HepG2 (cell line): ENCODE measurements around the gene CD7. TPM values are rescaled to one million over a fixed set of nuclear protein-coding genes. Genes with fewer than 3 reads are reported as not detected.

Experiments
- BRCA1 ChIP-seq: sonication (generic); formaldehyde crosslinking; IDR thresholded peaks from 2 replicates; pipeline ENCODE4 v1.4.0; 2020; ENCODE audit warnings: missing genetic modification reagents
- CREB1 ChIP-seq, 2 experiments: fragments of 450-650 bp in 1 of 2; IDR thresholded peaks; 2 replicates each; pipeline ENCODE4 v1.6.1; 2016 to 2017; ENCODE audit warnings: control low read depth in 1 of 2, mild to moderate bottlenecking in 1 of 2, missing compliant biosample characterization in 1 of 2, missing genetic modification characterization in 1 of 2
- CREM ChIP-seq, 2 experiments: sonication (generic) in 1 of 2; formaldehyde crosslinking in 1 of 2; IDR thresholded peaks; 2 replicates each; pipeline versions ENCODE4 v1.4.0 to v1.6.1; 2016 to 2020; ENCODE audit warnings: antibody characterized with exemption in 1 of 2, mild to moderate bottlenecking in 1 of 2, missing genetic modification reagents in 1 of 2
- ETV5 ChIP-seq: IDR thresholded peaks from 2 replicates; pipeline ENCODE4 v1.6.1; 2018; ENCODE audit warnings: missing biosample characterization, missing genetic modification reagents, inconsistent platforms, borderline replicate concordance
- GATAD2A ChIP-seq: IDR thresholded peaks from 2 replicates; pipeline ENCODE4 v1.6.1; 2016
- MBD4 ChIP-seq: IDR thresholded peaks from 2 replicates; pipeline ENCODE4 v1.6.1; 2012; ENCODE audit warnings: low read length, inconsistent platforms, borderline replicate concordance
- MTF2 ChIP-seq: sonication (generic); formaldehyde crosslinking; IDR thresholded peaks from 2 replicates; pipeline ENCODE4 v1.5.0; 2020; ENCODE audit warnings: missing genetic modification reagents, borderline replicate concordance
- NPAS2 ChIP-seq: sonication (generic); formaldehyde crosslinking; IDR thresholded peaks from 2 replicates; pipeline ENCODE4 v1.8.0; 2022; ENCODE audit warnings: mild to moderate bottlenecking, missing genetic modification reagents, borderline replicate concordance
- RBM22 ChIP-seq: fragments of 200-400 bp; formaldehyde crosslinking; optimal IDR thresholded peaks from 2 replicates; pipeline ENCODE3; 2017; ENCODE audit warnings: mild to moderate bottlenecking, low read length, moderate library complexity
- RBM39 ChIP-seq: fragments of 200-400 bp; formaldehyde crosslinking; IDR thresholded peaks from one replicate; pipeline ENCODE4 v1.6.1; 2018; ENCODE audit warnings: antibody characterized with exemption, mild to moderate bottlenecking, low read depth, low read length; ENCODE audit not compliant: poor library complexity, severe bottlenecking
- TSC22D2 ChIP-seq: sonication (generic); formaldehyde crosslinking; IDR thresholded peaks from 2 replicates; pipeline ENCODE4 v1.5.1; 2020; ENCODE audit warnings: missing genetic modification reagents, mild to moderate bottlenecking, borderline replicate concordance
- ZBTB7B ChIP-seq: sonication (generic); formaldehyde crosslinking; IDR thresholded peaks from 2 replicates; pipeline ENCODE4 v1.4.0; 2020; ENCODE audit warnings: missing genetic modification reagents
- ZC3H4 ChIP-seq: sonication (generic); formaldehyde crosslinking; IDR thresholded peaks from 2 replicates; pipeline ENCODE4 v1.4.0; 2020; ENCODE audit warnings: missing genetic modification reagents, borderline replicate concordance
- ZNF3 ChIP-seq: IDR thresholded peaks from 2 replicates; pipeline ENCODE4 v1.7.0; 2017; ENCODE audit warnings: inconsistent platforms
- ZNF350 ChIP-seq: sonication (generic); formaldehyde crosslinking; IDR thresholded peaks from 2 replicates; pipeline ENCODE4 v1.4.0; 2020; ENCODE audit warnings: mild to moderate bottlenecking, low read depth, missing genetic modification reagents, borderline replicate concordance
- ZNF670 ChIP-seq: sonication (generic); formaldehyde crosslinking; IDR thresholded peaks from 2 replicates; pipeline ENCODE4 v1.8.0; 2022; ENCODE audit warnings: mild to moderate bottlenecking, missing genetic modification reagents, borderline replicate concordance
- ZNF879 ChIP-seq: sonication (generic); formaldehyde crosslinking; IDR thresholded peaks from 2 replicates; pipeline ENCODE4 v1.8.1; 2023; ENCODE audit warnings: missing genetic modification reagents
- polyA plus RNA-seq, 8 experiments: library from polyadenylated mRNA; depleted of rRNA in 3 of 8; stranded (reverse) in 7 of 8; unstranded in 1 of 8; fragments of >200 nt; fragmentation: Illumina TruSeq in 4 of 8; extraction: Trizol in 4 of 8; gene quantifications; 2 replicates each; pipeline versions ENCODE4 v1.2.1 to v1.2.3, GENCODE V29; 2011 to 2016; ENCODE audit warnings: low read depth in 4 of 8, missing spikeins in 1 of 8, mixed read lengths in 1 of 8; ENCODE audit not compliant: insufficient read depth in 1 of 8
- total RNA-seq, 5 experiments: library from RNA; depleted of rRNA; stranded (reverse); fragments of >200 nt; fragmentation: Illumina TruSeq; extraction: Trizol; gene quantifications; 2 replicates each; pipeline ENCODE4 v1.2.3, GENCODE V29; 2016; ENCODE audit warnings: low read depth in 1 of 5
- TF ChIP-seq, protein P1 (sequence below): sonication (generic); formaldehyde crosslinking; IDR thresholded peaks from 2 replicates; pipeline ENCODE4 v1.4.0; 2020; ENCODE audit warnings: missing genetic modification reagents
- TF ChIP-seq, protein P2 (sequence below): sonication (generic); formaldehyde crosslinking; IDR thresholded peaks from 2 replicates; pipeline ENCODE4 v1.4.0; 2020; ENCODE audit warnings: missing genetic modification reagents, low read depth, mild to moderate bottlenecking, borderline replicate concordance
- TF ChIP-seq, protein P3 (sequence below): sonication (generic); formaldehyde crosslinking; IDR thresholded peaks from 2 replicates; pipeline ENCODE4 v1.4.0; 2020; ENCODE audit warnings: missing genetic modification reagents
- TF ChIP-seq, protein P4 (sequence below): sonication (generic); formaldehyde crosslinking; IDR thresholded peaks from 2 replicates; pipeline ENCODE4 v1.4.0; 2020; ENCODE audit warnings: missing genetic modification reagents

CD7 gene
- total and polyA plus RNA-seq, 2 of the 13 experiments (the other 11 are each of a cell fraction or from before 2014, with no cell fraction given): 67.6 to 76.4 TPM

DNA sequence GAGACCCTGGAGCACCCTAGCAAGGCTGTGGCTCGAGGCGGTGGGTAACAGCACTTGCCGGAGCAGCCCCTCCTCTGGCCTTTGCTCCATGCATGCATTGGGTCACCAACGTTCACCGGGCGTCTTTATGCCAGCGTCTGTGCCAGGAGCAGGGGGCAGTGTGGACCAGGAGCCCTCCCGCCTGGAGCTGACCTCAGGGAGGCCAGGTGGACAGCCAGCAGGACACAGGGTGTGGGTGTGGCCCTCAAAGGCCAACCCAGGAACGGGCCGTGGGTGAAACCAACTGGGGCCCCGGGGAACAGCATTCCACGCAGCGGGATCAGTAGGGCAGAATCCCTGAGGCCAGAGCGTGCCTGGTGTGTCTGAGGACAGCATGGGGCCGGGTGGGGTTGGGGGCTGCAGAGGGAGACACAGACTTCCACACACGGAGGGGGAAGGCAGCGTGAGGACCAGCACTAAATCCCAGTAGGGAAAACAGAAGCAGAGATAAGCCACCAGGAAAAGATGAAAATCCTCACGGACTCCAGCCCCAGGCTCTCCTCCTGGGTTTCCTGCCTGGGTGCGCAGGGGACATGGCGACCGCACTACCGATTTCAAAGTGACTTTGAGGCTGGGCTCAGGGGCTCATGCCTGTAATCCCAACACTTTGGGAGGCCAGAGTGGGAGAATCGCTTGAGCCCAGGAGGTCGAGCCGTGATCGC is 2.9 kb upstream of the CD7 start (continued):
- TF ChIP-seq ETV5: no peak
- TF ChIP-seq MTF2 (CRISPR knock-in tag): no peak
- no peak for TF ChIP-seq CREB1 (IDR thresholded peaks at IDR 0.05)
- no peak for TF ChIP-seq CREB1 (CRISPR knock-in tag; IDR thresholded peaks at IDR 0.05)
- no peak for TF ChIP-seq ZC3H4
- TF ChIP-seq, protein P1, sequence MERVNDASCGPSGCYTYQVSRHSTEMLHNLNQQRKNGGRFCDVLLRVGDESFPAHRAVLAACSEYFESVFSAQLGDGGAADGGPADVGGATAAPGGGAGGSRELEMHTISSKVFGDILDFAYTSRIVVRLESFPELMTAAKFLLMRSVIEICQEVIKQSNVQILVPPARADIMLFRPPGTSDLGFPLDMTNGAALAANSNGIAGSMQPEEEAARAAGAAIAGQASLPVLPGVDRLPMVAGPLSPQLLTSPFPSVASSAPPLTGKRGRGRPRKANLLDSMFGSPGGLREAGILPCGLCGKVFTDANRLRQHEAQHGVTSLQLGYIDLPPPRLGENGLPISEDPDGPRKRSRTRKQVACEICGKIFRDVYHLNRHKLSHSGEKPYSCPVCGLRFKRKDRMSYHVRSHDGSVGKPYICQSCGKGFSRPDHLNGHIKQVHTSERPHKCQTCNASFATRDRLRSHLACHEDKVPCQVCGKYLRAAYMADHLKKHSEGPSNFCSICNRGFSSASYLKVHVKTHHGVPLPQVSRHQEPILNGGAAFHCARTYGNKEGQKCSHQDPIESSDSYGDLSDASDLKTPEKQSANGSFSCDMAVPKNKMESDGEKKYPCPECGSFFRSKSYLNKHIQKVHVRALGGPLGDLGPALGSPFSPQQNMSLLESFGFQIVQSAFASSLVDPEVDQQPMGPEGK (CRISPR knock-in tag): no peak; the same call in none of the 2 replicates
- TF ChIP-seq RBM22: no peak
- TF ChIP-seq GATAD2A (CRISPR knock-in tag): peak; percentile 62; the same call in 1 of the 2 replicates
- peak; percentile 46; the same call in 1 of the 2 replicates for TF ChIP-seq ZNF350 (CRISPR knock-in tag)
- TF ChIP-seq BRCA1 (CRISPR knock-in tag): no peak
- no peak for TF ChIP-seq ZNF3 (CRISPR knock-in tag)
- TF ChIP-seq ZNF879 (CRISPR knock-in tag): no peak
- peak; percentile 62; the same call in 1 of the 2 replicates for TF ChIP-seq ZBTB7B (CRISPR knock-in tag)
- TF ChIP-seq ZNF670: no peak
- TF ChIP-seq NPAS2 (CRISPR knock-in tag): no peak
- TF ChIP-seq, protein P2, sequence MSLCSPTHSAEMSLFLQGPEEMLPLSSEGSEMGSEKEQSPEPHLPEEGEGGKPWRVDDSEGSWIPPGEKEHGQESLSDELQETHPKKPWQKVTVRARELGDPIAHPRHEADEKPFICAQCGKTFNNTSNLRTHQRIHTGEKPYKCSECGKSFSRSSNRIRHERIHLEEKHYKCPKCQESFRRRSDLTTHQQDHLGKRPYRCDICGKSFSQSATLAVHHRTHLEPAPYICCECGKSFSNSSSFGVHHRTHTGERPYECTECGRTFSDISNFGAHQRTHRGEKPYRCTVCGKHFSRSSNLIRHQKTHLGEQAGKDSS (CRISPR knock-in tag): no peak
- TF ChIP-seq, protein P3, sequence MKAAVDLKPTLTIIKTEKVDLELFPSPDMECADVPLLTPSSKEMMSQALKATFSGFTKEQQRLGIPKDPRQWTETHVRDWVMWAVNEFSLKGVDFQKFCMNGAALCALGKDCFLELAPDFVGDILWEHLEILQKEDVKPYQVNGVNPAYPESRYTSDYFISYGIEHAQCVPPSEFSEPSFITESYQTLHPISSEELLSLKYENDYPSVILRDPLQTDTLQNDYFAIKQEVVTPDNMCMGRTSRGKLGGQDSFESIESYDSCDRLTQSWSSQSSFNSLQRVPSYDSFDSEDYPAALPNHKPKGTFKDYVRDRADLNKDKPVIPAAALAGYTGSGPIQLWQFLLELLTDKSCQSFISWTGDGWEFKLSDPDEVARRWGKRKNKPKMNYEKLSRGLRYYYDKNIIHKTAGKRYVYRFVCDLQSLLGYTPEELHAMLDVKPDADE: no peak
- TF ChIP-seq, protein P4, sequence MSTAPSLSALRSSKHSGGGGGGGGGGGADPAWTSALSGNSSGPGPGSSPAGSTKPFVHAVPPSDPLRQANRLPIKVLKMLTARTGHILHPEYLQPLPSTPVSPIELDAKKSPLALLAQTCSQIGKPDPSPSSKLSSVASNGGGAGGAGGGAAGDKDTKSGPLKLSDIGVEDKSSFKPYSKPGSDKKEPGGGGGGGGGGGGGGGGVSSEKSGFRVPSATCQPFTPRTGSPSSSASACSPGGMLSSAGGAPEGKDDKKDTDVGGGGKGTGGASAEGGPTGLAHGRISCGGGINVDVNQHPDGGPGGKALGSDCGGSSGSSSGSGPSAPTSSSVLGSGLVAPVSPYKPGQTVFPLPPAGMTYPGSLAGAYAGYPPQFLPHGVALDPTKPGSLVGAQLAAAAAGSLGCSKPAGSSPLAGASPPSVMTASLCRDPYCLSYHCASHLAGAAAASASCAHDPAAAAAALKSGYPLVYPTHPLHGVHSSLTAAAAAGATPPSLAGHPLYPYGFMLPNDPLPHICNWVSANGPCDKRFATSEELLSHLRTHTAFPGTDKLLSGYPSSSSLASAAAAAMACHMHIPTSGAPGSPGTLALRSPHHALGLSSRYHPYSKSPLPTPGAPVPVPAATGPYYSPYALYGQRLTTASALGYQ (CRISPR knock-in tag): no peak
- peak; percentile 59; the same call in 1 of the 2 replicates for TF ChIP-seq TSC22D2
- peak; percentile 24; the same call in 1 of the 2 replicates for TF ChIP-seq CREM (IDR thresholded peaks at IDR 0.05)
- TF ChIP-seq CREM (CRISPR knock-in tag; IDR thresholded peaks at IDR 0.05): no peak
- TF ChIP-seq MBD4: no peak
- no peak for TF ChIP-seq RBM39
